Measurements from ENCODE around the gene THG1L.
"Not testable (repeated sequence)": the region's sequence is repeated elsewhere in the genome, so short reads cannot be mapped to it uniquely, and the experiment has no call there.

The THG1L gene

GRCh38 chr5:157731272-157732129 is at the start of gene THG1L:
Gene THG1L, plus strand, starts transcription at chr5:157731420. Its CDS starts 21 bp downstream, at chr5:157731441.
- DNase-seq, result peak; percentile 91 to 96

- no peak for DNase-seq
These were observed 49.0 kb upstream of the THG1L start for GRCh38 chr5:157682257-157682656.

GRCh38 chr5:157686276-157687197 is 44.7 kb upstream of the THG1L start:
- not testable (repeated sequence) for DNase-seq

GRCh38 chr5:157687198-157687554 is 44.0 kb upstream of the THG1L start:
- no peak for DNase-seq

GRCh38 chr5:157689942-157690689 is 41.1 kb upstream of the THG1L start:
- no peak for DNase-seq

GRCh38 chr5:157690690-157691433 is 40.4 kb upstream of the THG1L start:
- DNase-seq, result no peak

- DNase-seq, result not testable (repeated sequence)
These were observed 37.4 kb upstream of the THG1L start for GRCh38 chr5:157693816-157694215.

- not testable (repeated sequence) for DNase-seq
These were observed 35.1 kb upstream of the THG1L start for GRCh38 chr5:157696154-157696553.

GRCh38 chr5:157698674-157699073 is 32.5 kb upstream of the THG1L start:
- DNase-seq, result not testable (repeated sequence)

GRCh38 chr5:157703736-157704135 is 27.5 kb upstream of the THG1L start:
- DNase-seq, result no peak

GRCh38 chr5:157708866-157709265 is 22.4 kb upstream of the THG1L start:
- no peak for DNase-seq

- DNase-seq, result no peak
These were observed 21.9 kb upstream of the THG1L start for GRCh38 chr5:157709346-157709745.

- DNase-seq, result no peak
These were observed 20.8 kb upstream of the THG1L start for GRCh38 chr5:157710431-157710830.

- DNase-seq, result no peak
These were observed 20.3 kb upstream of the THG1L start for GRCh38 chr5:157710882-157711281.

- DNase-seq, result no peak
These were observed 17.2 kb upstream of the THG1L start for GRCh38 chr5:157713830-157714595.

- DNase-seq, result no peak
These were observed 16.7 kb upstream of the THG1L start for GRCh38 chr5:157714596-157714864.

GRCh38 chr5:157718519-157718918 is 12.7 kb upstream of the THG1L start:
- DNase-seq, result peak in 1 of 2 experiments; percentile 58

- DNase-seq, result no peak
These were observed 12.0 kb upstream of the THG1L start for GRCh38 chr5:157719245-157719644.

GRCh38 chr5:157721159-157721558 is 10.1 kb upstream of the THG1L start:
- no peak for DNase-seq

GRCh38 chr5:157722895-157723294 is 8.3 kb upstream of the THG1L start:
- not testable (repeated sequence) for DNase-seq

GRCh38 chr5:157726607-157727006 is 4.6 kb upstream of the THG1L start:
- DNase-seq, result not testable (repeated sequence)

GRCh38 chr5:157727858-157728257 is 3.4 kb upstream of the THG1L start:
- DNase-seq, result not testable (repeated sequence)
